DND-41 (cell line): ENCODE measurements around the gene STAG1.

Experiments used
- ATAC-seq: fragments of 200-7000 bp; cut with Tn5 transposase; 3 replicates; pipeline ENCODE4 v1.9.1; 2021; ENCODE audit warnings: low read depth; ENCODE audit not compliant: insufficient read depth
- DNase-seq: peaks from one replicate; pipeline ENCODE4 v3.0.0-alpha.2; 2020
- H2AFZ ChIP-seq: 2 replicates; pipeline ENCODE4 v1.6.0; 2012; ENCODE audit warnings: low read depth, low read length
- H3K27ac ChIP-seq: 2 replicates; pipeline ENCODE4 v1.5.1; 2012; ENCODE audit warnings: low read length, inconsistent platforms
- H3K27me3 ChIP-seq: fragments of 200-600 bp; sonication (generic); 2 replicates; pipeline ENCODE4 v1.6.0; 2012; ENCODE audit warnings: low read length, mild to moderate bottlenecking, inconsistent platforms; ENCODE audit not compliant: insufficient read depth, poor library complexity
- H3K36me3 ChIP-seq: 2 replicates; pipeline ENCODE4 v1.5.1; 2012; ENCODE audit warnings: low read length, inconsistent platforms; ENCODE audit not compliant: insufficient read depth
- H3K4me1 ChIP-seq: 2 replicates; pipeline ENCODE4 v1.5.1; 2012; ENCODE audit warnings: mild to moderate bottlenecking, low read length; ENCODE audit not compliant: insufficient read depth
- H3K4me2 ChIP-seq: 2 replicates; pipeline ENCODE4 v1.6.0; 2012; ENCODE audit warnings: mild to moderate bottlenecking, moderate library complexity, low read length, inconsistent platforms; ENCODE audit not compliant: insufficient read depth
- H3K4me3 ChIP-seq, 2 experiments: fragments of 200-600 bp in 1 of 2; shearing (Covaris generic) in 1 of 2; 2 replicates each; pipeline ENCODE4 v1.5.1; 2012 to 2016; ENCODE audit warnings: inconsistent platforms in 2 of 2, low read length in 2 of 2, mild to moderate bottlenecking in 2 of 2, low read depth in 1 of 2, moderate library complexity in 1 of 2
- H3K79me2 ChIP-seq: 2 replicates; pipeline ENCODE4 v1.6.0; 2012; ENCODE audit warnings: low read length, inconsistent platforms; ENCODE audit not compliant: insufficient read depth
- H3K9ac ChIP-seq: 2 replicates; pipeline ENCODE4 v1.6.0; 2012; ENCODE audit warnings: low read depth, mild to moderate bottlenecking, inconsistent platforms, low read length, moderate library complexity
- H3K9me3 ChIP-seq: 2 replicates; pipeline ENCODE4 v1.5.1; 2012; ENCODE audit warnings: low read length, moderate library complexity, mild to moderate bottlenecking, inconsistent platforms; ENCODE audit not compliant: insufficient read depth, severe bottlenecking
- H4K20me1 ChIP-seq: 2 replicates; pipeline ENCODE4 v1.6.0; 2012; ENCODE audit warnings: low read length; ENCODE audit not compliant: insufficient read depth
- CTCF ChIP-seq: IDR thresholded peaks from 2 replicates; pipeline ENCODE4 v1.5.1; 2012; ENCODE audit warnings: borderline replicate concordance, low read length, moderate library complexity, mild to moderate bottlenecking; ENCODE audit not compliant: poor library complexity, severe bottlenecking; ENCODE audit errors: extremely low read depth
- EZH2 ChIP-seq: IDR thresholded peaks from 3 replicates; pipeline ENCODE4 v1.6.1; 2012; ENCODE audit warnings: borderline replicate concordance, low read depth, mild to moderate bottlenecking, moderate library complexity, low read length, inconsistent platforms; ENCODE audit not compliant: severe bottlenecking

The STAG1 gene

GRCh38 chr3:136350557-136350956 lies 401.6 kb downstream of the STAG1 start:
- H3K27ac ChIP-seq = no peak overlapping the region
- no peaks in the 10 kb centered on the region for H3K9me3 ChIP-seq
- H3K4me1 ChIP-seq = no peaks in the 10 kb centered on the region
- TF ChIP-seq EZH2 (no peak), CTCF (no peak)
- H3K4me3 ChIP-seq = no peak overlapping the region
- no peaks in the 10 kb centered on the region for H3K79me2 ChIP-seq
- no peak for DNase-seq
- H3K27me3 ChIP-seq = no peaks in the 10 kb centered on the region
- no peaks in the 10 kb centered on the region for H4K20me1 ChIP-seq
- no peak overlapping the region for H3K9ac ChIP-seq
- ATAC-seq = no peak
- no peak overlapping the region for H2AFZ ChIP-seq
- H3K4me2 ChIP-seq = no peak overlapping the region
- peaks cover 67% of the 10 kb centered on the region for H3K36me3 ChIP-seq

GRCh38 chr3:136350132-136350531 lies 402.0 kb downstream of the STAG1 start:
- no peak overlapping the region for H3K27ac ChIP-seq
- H4K20me1 ChIP-seq = no peaks in the 10 kb centered on the region
- H3K4me2 ChIP-seq = no peak overlapping the region
- no peaks in the 10 kb centered on the region for H3K27me3 ChIP-seq
- no peak overlapping the region for H3K4me3 ChIP-seq
- no peak overlapping the region for H2AFZ ChIP-seq
- H3K36me3 ChIP-seq = peaks cover 70% of the 10 kb centered on the region
- DNase-seq (no peak), ATAC-seq (no peak)
- no peaks in the 10 kb centered on the region for H3K9me3 ChIP-seq
- no peaks in the 10 kb centered on the region for H3K79me2 ChIP-seq
- H3K4me1 ChIP-seq = no peaks in the 10 kb centered on the region
- TF ChIP-seq EZH2 = no peak
- TF ChIP-seq CTCF = no peak
- no peak overlapping the region for H3K9ac ChIP-seq

- no peaks in the 10 kb centered on the region for H3K27me3 ChIP-seq
- no peak overlapping the region for H3K27ac ChIP-seq
- DNase-seq (no peak), ATAC-seq (no peak)
- no peaks in the 10 kb centered on the region for H3K4me1 ChIP-seq
- H3K4me3 ChIP-seq = no peak overlapping the region
- no peaks in the 10 kb centered on the region for H3K9me3 ChIP-seq
- TF ChIP-seq CTCF = no peak
- TF ChIP-seq EZH2 = no peak
- no peak overlapping the region for H3K4me2 ChIP-seq
- no peaks in the 10 kb centered on the region for H4K20me1 ChIP-seq
- H3K36me3 ChIP-seq = peaks cover 82% of the 10 kb centered on the region
- no peaks in the 10 kb centered on the region for H3K79me2 ChIP-seq
- no peak overlapping the region for H3K9ac ChIP-seq
- no peak overlapping the region for H2AFZ ChIP-seq
These were observed 405.7 kb downstream of the STAG1 start for GRCh38 chr3:136346486-136346885.
